HG02973 (cell line): ENCODE results near the gene SIAH3.

ENCODE experiments used
- ATAC-seq: cut with Tn5 transposase; IDR thresholded peaks from one replicate; pipeline ENCODE4 v1.9.1; 2021; ENCODE audit warnings: moderate library complexity; ENCODE audit not compliant: unreplicated experiment

The SIAH3 gene

GRCh38 chr13:45823583-45823982 is 28.0 kb downstream of the SIAH3 start:
- ATAC-seq: no peak

- ATAC-seq: no peak
Observed at GRCh38 chr13:45821811-45822210, 29.7 kb downstream of the SIAH3 start.

GRCh38 chr13:45820106-45820838 is 31.3 kb downstream of the SIAH3 start:
- no peak for ATAC-seq

GRCh38 chr13:45817833-45818232 is 33.7 kb downstream of the SIAH3 start:
- ATAC-seq: no peak

- no peak for ATAC-seq
Observed at GRCh38 chr13:45816427-45816826, 35.1 kb downstream of the SIAH3 start.

- ATAC-seq: no peak
Observed at GRCh38 chr13:45812695-45813372, 38.7 kb downstream of the SIAH3 start.

- ATAC-seq: no peak
Observed at GRCh38 chr13:45811891-45812694, 39.5 kb downstream of the SIAH3 start.

GRCh38 chr13:45809801-45810394 is 41.7 kb downstream of the SIAH3 start:
- no peak for ATAC-seq

GRCh38 chr13:45808925-45809324 is 42.6 kb downstream of the SIAH3 start:
- no peak for ATAC-seq

GRCh38 chr13:45807520-45808099 is 43.9 kb downstream of the SIAH3 start:
- no peak for ATAC-seq

- ATAC-seq: no peak
Observed at GRCh38 chr13:45800485-45800884, 51.1 kb downstream of the SIAH3 start.

- ATAC-seq: no peak
Observed at GRCh38 chr13:45799451-45799850, 52.1 kb downstream of the SIAH3 start.

GRCh38 chr13:45798851-45799250 is 52.7 kb downstream of the SIAH3 start:
- no peak for ATAC-seq

- no peak for ATAC-seq
Observed at GRCh38 chr13:45796426-45797235, 54.9 kb downstream of the SIAH3 start.

GRCh38 chr13:45792827-45793303 is 58.7 kb downstream of the SIAH3 start:
- no peak for ATAC-seq

- no peak for ATAC-seq
Observed at GRCh38 chr13:45788011-45788410, 63.5 kb downstream of the SIAH3 start.

GRCh38 chr13:45787346-45787745 is 64.2 kb downstream of the SIAH3 start:
- no peak for ATAC-seq

- no peak for ATAC-seq
Observed at GRCh38 chr13:45786293-45786920, 65.1 kb downstream of the SIAH3 start.
